Choroid plexus epithelial cell (primary cell): ENCODE results near the gene AP2A1.
A peak's percentile ranks its signal among the peaks of the same experiment; 100 is the strongest.

Source experiments
- DNase-seq: peaks from one replicate; pipeline ENCODE4 v3.0.0-alpha.2; 2010; ENCODE audit warnings: low read depth
- H3K4me3 ChIP-seq: 2 replicates; pipeline ENCODE4 v1.5.1; 2011; ENCODE audit warnings: low read depth, mild to moderate bottlenecking, control low read depth, low read length, moderate library complexity
- TF ChIP-seq, protein P1 (sequence below): conservative IDR thresholded peaks from 2 replicates; pipeline ENCODE4 v1.5.1; 2011; ENCODE audit warnings: low read depth, mild to moderate bottlenecking, control low read depth, inconsistent platforms, low read length, moderate library complexity

The AP2A1 gene

DNA sequence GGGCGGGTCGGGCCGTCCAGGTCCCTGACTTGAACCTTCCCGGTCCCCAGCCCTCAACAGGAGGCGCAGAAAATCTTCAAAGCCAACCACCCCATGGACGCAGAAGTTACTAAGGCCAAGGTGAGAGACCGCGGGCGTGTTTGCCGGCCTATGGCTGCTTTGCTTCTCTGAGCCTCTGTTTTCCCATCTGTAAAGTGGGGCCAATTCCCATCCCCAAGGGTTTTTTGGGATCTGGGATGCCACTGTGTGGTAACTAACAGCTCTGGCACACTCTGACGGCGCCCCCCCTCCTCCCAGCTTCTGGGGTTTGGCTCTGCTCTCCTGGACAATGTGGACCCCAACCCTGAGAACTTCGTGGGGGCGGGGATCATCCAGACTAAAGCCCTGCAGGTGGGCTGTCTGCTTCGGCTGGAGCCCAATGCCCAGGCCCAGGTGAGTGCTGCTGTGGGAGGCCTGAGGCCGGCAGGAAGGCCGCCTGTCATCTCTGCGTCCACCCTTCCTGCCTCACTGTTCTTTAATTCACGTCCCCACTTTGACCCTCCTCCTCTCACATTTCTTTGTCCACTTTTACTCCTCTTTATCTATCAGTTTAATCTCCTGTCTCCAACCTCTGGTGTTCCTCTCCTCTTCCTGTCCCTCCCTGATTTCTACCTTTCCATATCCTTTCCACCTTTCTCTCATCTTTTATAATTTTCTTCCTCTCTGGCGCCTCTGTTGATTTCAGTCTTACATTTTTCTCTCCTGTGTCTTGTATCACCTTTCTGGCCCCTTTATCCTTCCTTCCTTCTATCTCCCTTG is 39.2 kb downstream of the AP2A1 start:
- no peak for DNase-seq
- H3K4me3 ChIP-seq, result no peak overlapping the region
- TF ChIP-seq, protein P1, sequence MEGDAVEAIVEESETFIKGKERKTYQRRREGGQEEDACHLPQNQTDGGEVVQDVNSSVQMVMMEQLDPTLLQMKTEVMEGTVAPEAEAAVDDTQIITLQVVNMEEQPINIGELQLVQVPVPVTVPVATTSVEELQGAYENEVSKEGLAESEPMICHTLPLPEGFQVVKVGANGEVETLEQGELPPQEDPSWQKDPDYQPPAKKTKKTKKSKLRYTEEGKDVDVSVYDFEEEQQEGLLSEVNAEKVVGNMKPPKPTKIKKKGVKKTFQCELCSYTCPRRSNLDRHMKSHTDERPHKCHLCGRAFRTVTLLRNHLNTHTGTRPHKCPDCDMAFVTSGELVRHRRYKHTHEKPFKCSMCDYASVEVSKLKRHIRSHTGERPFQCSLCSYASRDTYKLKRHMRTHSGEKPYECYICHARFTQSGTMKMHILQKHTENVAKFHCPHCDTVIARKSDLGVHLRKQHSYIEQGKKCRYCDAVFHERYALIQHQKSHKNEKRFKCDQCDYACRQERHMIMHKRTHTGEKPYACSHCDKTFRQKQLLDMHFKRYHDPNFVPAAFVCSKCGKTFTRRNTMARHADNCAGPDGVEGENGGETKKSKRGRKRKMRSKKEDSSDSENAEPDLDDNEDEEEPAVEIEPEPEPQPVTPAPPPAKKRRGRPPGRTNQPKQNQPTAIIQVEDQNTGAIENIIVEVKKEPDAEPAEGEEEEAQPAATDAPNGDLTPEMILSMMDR, result no peak

DNA sequence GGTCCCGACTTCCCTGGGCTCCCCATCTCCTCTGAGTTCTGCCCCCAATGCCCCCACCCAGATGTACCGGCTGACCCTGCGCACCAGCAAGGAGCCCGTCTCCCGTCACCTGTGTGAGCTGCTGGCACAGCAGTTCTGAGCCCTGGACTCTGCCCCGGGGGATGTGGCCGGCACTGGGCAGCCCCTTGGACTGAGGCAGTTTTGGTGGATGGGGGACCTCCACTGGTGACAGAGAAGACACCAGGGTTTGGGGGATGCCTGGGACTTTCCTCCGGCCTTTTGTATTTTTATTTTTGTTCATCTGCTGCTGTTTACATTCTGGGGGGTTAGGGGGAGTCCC is 39.8 kb downstream of the AP2A1 start:
- TF ChIP-seq, protein P1, result no peak
- no peak overlapping the region for H3K4me3 ChIP-seq
- DNase-seq, result no peak

DNA sequence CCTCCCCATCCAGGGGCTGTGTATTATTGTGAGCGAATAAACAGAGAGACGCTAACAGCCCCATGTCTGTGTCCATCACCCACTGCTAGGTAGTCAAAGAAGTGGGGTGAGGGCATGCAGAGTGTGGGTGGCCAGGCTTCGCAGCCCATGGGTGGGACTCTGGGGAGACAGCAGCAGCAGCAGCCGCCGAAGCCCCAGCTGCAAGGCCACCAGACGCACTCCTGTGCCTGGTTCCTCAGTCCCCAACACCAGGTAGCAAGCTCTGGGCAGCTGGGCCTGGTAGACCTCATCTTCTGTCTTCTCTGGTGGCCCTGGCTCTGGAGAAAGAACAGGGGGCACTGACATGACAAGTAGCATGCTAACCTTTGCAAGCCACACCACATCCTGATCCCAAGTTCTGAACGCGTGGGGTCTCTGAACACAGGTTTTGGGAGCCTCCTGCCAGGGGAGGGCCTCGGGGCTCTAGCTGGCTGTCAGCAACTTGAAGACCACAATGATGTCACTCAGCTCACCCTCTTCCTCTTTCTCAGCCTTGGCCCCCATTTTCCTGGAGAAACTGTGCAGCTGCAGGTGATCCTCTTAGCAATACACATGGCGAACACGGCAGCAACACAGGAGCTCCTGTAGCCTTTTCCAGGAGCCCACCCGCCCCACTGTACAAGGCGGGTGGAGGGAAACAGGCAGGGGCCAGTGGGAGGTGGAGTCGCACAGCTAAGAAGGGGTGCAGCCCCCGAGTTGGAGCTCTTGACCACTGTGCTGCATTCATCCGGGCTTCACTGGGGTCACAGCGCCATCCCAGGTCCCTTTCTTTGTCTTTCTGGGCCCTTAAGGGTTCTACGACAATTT is 40.5 kb downstream of the AP2A1 start:
- no peak for DNase-seq

DNA sequence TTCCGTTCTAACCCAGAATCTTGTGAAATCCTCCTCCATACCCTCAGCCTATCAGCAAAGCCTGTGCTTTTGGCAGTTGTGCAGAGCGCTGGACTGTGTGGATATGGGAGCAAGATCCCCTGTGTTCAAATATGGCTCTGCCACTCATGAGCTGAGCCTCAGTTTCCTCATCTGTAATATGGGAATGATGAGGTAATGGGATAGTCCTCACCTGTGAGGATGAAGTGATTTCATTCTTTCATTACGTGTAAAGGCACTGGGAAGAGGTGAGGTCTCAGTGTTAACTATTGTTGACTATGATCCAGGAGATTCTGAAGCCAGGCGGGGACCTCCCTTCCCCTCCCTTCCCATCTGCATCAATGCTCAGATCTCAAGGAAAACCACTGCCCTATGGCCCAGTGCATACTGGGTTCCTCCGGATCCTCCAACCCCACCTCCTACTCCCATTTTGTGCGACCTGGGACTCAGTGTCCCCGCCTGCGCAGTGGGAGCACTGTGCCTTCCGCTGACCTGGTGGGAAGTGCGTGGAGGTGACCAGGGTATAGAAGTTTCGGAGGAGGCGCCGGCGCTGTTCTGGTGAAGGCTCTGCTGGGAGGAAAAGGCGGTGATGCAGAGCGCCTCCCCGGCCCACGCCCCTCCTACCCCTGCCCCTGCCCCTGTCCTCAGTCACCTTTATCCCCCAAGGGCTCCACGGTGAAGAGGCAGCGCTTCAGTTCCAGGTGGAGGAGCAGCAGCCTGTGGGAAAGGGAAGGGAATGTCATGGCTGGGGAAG is 41.3 kb downstream of the AP2A1 start:
- TF ChIP-seq, protein P1, result no peak
- peak overlapping the region; percentile 73 for H3K4me3 ChIP-seq
- no peak for DNase-seq

More for the DNA sequence above, 40.5 kb downstream of the AP2A1 start:
- TF ChIP-seq, protein P1, result no peak
- no peak overlapping the region for H3K4me3 ChIP-seq

DNA sequence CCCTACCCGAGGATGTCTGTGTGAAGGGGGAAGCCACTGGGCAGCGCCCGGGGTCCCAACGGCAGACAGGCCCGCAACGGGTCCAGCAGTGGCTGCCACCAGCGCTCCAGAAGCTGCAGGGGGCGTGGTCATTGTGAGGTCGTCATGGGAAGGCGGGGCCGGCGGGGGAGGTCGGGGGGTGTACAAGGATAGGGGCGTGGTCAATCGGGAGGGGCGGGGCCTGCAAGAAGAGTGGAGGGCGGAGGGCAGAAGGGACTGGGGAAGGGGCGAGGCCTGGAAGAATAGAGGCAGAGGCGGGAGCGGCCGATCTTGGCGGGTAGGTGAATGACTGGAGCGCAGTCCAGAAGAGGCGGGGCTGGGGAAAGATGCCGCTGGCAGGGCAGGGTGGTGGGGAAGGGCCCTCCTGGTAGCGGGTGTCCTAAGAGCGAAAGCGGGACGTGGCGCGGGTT is 41.9 kb downstream of the AP2A1 start:
- DNase-seq, result peak; percentile 90
- H3K4me3 ChIP-seq, result peak overlapping the region; percentile 73
- TF ChIP-seq, protein P1, result no peak

DNA sequence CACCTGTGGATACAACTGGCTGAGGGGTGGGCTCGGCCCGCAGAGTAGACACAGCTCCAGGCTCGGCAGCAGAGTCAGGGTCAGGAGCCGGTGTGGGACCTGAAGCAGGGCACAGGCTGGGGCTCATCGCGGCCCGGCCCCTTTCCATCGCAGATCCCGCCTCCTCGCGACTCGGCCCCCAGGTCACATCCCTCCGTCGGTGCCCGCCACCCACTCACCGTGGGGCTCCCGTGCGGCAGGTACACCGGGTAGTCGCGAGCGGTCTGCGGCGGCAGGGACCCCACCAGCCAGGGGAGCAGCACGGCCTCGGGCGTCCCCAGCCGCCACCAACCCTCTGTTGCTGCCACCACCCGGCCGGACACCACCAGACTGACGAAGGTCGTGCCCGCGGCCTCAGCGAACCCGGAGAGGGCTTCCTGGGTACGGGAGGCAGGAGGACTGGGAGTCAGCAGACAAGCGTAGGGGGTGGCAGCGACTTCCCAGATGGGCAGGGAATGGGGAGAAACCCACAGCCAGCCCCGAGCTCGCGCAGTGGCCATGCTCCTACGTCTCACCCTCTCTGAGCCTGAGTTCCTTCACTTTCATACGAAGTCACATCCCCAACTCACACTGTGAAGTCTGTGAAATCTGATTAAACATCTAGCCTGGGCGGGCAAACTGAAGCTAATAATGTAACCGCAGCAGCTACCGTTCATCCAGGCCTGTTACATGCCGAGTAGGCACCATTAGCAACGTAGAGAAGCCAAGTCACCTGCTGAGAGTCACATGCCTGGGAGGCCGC is 42.5 kb downstream of the AP2A1 start:
- TF ChIP-seq, protein P1, result no peak
- DNase-seq, result peak; percentile 70
- H3K4me3 ChIP-seq, result peak overlapping the region; percentile 73
